Cardiac fibroblast (primary cell): ENCODE measurements around the gene SRD5A1.
"Not testable (repeated sequence)": the region's sequence is repeated elsewhere in the genome, so short reads cannot be mapped to it uniquely, and the experiment has no call there.

Experiments used
- DNase-seq, 2 donors: peaks; one replicate each; pipeline versions ENCODE4 v3.0.0 to v3.0.0-alpha.2; 2010; ENCODE audit warnings: low read depth in 2 of 2
- H3K4me3 ChIP-seq, 2 donors: replicated peaks in 1 of 2; 1 replicate in 1 of 2; 2 replicates in 1 of 2; pipeline ENCODE4 v1.5.1; 2011; ENCODE audit warnings: low read depth in 2 of 2, low read length in 2 of 2, mild to moderate bottlenecking in 2 of 2, moderate library complexity in 1 of 2
- TF ChIP-seq, protein P1 (sequence below): IDR thresholded peaks from one replicate; pipeline ENCODE4 v1.5.1; 2011; ENCODE audit warnings: low read depth, mild to moderate bottlenecking, low read length, inconsistent platforms

The SRD5A1 gene

DNA sequence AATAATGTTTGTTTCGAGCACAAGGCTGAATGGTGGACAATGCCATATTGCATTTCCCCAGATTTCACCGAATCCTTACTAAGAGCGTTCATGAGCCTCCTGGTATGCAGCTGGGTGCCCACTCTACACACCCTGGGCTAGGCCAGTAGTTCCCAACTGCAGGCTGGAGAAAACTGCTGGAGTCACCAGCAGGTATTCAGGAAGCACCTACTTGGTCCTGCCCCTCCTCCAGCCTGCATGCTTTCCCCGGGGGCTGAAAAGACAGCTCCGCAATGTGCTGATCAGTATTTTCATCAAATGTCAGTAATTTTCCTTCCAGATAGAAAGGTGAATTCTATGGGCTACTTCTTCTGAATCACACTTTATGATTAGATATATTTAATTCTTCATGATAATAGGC, 34.4 kb downstream of the SRD5A1 start:
- TF ChIP-seq, protein P1, sequence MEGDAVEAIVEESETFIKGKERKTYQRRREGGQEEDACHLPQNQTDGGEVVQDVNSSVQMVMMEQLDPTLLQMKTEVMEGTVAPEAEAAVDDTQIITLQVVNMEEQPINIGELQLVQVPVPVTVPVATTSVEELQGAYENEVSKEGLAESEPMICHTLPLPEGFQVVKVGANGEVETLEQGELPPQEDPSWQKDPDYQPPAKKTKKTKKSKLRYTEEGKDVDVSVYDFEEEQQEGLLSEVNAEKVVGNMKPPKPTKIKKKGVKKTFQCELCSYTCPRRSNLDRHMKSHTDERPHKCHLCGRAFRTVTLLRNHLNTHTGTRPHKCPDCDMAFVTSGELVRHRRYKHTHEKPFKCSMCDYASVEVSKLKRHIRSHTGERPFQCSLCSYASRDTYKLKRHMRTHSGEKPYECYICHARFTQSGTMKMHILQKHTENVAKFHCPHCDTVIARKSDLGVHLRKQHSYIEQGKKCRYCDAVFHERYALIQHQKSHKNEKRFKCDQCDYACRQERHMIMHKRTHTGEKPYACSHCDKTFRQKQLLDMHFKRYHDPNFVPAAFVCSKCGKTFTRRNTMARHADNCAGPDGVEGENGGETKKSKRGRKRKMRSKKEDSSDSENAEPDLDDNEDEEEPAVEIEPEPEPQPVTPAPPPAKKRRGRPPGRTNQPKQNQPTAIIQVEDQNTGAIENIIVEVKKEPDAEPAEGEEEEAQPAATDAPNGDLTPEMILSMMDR: no peak
- no peak overlapping the region for H3K4me3 ChIP-seq
- DNase-seq: no peak

DNA sequence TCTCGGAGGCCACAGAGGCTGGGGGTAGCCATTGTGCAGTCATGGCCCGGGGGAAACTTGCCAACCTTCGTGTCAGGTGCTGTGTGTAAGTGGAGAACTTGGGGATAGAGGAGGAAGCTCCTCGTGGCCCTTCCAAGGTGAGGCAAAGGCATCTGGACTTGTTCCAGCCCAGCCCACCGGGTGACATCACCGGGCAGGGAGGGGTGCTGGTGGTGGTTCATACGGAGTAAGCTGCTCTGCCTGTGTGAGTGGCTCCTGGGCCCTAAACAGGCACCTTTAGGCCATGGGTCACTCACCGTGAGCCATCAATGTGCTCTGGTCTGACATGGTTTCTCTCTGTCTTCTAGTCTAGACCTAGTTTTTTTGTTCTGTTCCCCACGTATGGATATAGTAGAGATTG, 35.5 kb downstream of the SRD5A1 start:
- not testable (repeated sequence) for DNase-seq, H3K4me3 ChIP-seq

DNA sequence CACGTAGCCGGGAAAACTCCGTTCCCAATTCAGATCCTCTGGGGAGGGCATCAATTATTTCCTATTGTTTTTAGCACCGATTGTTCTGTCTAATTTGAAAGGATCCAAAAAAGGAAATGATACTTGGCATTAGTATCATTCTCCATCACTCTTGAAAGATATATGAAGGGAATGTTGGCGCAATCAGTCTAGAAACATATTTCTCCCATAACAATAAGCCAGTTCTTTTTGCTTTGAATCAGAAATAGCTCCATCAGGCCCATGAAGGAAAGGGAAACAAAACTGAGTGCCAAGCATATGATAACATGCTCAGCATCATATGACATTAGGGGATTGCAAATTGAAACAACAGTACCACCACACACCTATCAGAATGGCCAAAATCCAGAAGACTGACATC, 39.8 kb downstream of the SRD5A1 start:
- TF ChIP-seq, protein P1: no peak
- DNase-seq: no peak
- H3K4me3 ChIP-seq: no peak overlapping the region

DNA sequence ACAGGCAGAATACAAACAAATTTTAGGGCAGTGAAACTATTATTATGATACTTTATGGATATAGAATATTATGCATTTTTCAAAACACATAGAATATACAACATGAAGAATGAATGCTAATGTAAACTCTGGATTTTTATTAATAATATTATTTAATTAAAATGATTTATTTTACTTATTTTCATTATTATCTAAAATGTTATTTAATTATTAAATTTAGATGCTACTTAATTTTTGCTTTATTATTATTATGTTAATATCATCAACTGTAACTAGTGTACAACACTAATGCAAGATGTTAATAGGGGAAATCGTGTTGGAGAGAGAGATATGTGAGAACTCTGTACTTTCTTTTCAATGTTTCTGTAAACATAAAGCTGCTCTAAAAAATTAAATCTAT, 40.7 kb downstream of the SRD5A1 start:
- no peak for DNase-seq
- TF ChIP-seq, protein P1: no peak
- no peak overlapping the region for H3K4me3 ChIP-seq

DNA sequence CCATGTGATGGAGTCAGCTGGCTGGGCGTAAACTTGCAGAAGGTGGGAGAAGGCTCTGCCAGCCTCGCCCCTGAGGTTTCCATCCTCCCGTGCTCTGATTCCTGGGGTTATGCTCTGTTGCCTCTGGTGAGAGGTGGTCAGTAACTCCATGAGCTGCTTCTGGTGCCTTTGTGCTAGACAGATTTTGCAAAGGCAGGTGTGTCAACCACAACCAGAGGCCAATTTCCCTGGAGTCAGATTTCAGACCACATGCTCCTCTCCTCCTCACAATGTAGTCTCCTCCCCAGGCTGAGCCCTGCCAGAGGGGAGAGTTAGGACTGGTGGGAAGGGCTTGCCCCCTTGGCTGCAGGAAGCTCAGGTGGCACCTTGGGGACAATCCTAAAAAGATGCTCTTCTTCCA, 41.2 kb downstream of the SRD5A1 start:
- TF ChIP-seq, protein P1: no peak
- DNase-seq: no peak
- H3K4me3 ChIP-seq: no peak overlapping the region

DNA sequence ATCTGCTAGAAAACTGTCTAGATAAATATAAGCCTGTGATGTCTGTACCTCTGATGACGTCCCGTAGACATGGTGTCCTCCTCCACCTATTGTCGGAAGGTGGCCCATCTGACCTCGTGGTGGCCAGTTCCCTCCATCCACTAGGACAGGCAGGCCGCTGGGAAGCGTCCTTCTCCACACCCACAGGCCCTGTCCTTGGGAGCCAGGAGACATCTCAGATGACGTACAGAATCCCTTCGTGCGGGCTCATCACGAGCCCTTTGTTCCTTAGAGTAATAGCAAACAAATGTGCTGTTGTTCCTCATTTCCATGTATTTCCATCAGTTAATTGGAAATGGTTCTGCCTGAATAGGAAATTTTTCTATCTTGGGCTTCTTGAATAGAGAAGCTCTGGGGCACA, 41.6 kb downstream of the SRD5A1 start:
- no peak overlapping the region for H3K4me3 ChIP-seq
- TF ChIP-seq, protein P1: no peak
- no peak for DNase-seq

DNA sequence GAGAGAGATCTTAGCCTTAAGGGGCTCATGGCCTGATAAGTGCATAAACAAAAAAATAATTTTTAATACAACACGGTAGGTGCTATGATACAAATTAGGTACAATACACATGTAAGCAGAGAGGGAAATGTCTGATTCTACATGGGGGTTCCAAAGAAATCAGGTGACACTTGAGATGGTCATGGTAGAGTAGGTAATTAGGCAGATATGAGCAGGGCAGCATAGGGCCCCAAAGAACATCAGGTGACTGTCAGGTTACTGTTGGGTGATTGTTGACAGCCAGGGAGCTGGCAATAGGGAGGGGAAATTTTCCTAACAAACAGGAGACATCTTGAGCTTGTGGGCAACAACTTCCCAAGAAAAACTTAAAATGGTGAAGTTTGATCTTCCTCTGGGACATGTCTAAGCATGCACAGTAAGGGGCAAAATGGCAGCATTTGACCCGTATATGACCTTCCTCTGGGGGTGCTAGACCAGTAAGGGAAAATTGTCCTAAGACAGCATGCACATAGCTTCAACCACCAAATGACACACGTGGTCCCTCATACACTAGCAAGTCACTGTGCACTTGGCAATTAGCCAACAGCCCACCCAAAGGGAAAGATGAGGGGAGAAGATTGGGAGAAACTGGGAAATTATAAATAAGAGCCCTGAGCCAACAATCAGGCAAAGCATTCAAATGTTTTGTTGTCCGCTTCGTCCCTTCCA, 42.7 kb downstream of the SRD5A1 start:
- DNase-seq: no peak
- no peak overlapping the region for H3K4me3 ChIP-seq
- TF ChIP-seq, protein P1: no peak
